Measurements from ENCODE around the gene RNF223. TPM values are rescaled to one million over a fixed set of nuclear protein-coding genes. Genes with fewer than 3 reads are reported as not detected.

RNF223 gene
- total RNA-seq, 1 experiment from 2014 or later: not detected

- H3K27me3 ChIP-seq (ENCODE audit: low read length): no peaks in the 10 kb centered on the region
- H2AFZ ChIP-seq (ENCODE audit: low read length): no peak overlapping the region
- no peaks in the 10 kb centered on the region for H3K4me1 ChIP-seq (ENCODE audit: low read length)
- H3K9me3 ChIP-seq (ENCODE audit: low read length): no peaks in the 10 kb centered on the region
- no peaks in the 10 kb centered on the region for H3K9me2 ChIP-seq (replicated peaks; ENCODE audit: insufficient read depth, low read length)
- no peaks in the 10 kb centered on the region for H4K20me1 ChIP-seq (ENCODE audit: insufficient read depth, low read depth, low read length)
- no peak for DNase-seq
- H3K36me3 ChIP-seq (ENCODE audit: insufficient read depth, low read length): no peaks in the 10 kb centered on the region
- H3K4me3 ChIP-seq (ENCODE audit: low read length): no peak overlapping the region
- no peak overlapping the region for H3K9ac ChIP-seq (ENCODE audit: low read length)
- H3K79me2 ChIP-seq (ENCODE audit: low read length): no peaks in the 10 kb centered on the region
- H3K4me2 ChIP-seq (ENCODE audit: low read depth, low read length, poor library complexity, severe bottlenecking): no peak overlapping the region
- no peak overlapping the region for H3K27ac ChIP-seq (ENCODE audit: low read length)
Measured at GRCh38 chr1:1072849-1073742, 1.0 kb downstream of the RNF223 start.

- no peaks in the 10 kb centered on the region for H3K79me2 ChIP-seq (ENCODE audit: low read length)
- H3K9me3 ChIP-seq (ENCODE audit: low read length): no peaks in the 10 kb centered on the region
- no peak overlapping the region for H3K9ac ChIP-seq (ENCODE audit: low read length)
- H3K27me3 ChIP-seq (ENCODE audit: low read length): no peaks in the 10 kb centered on the region
- H3K9me2 ChIP-seq (replicated peaks; ENCODE audit: insufficient read depth, low read length): no peaks in the 10 kb centered on the region
- no peak overlapping the region for H3K4me3 ChIP-seq (ENCODE audit: low read length)
- no peak overlapping the region for H2AFZ ChIP-seq (ENCODE audit: low read length)
- H3K36me3 ChIP-seq (ENCODE audit: insufficient read depth, low read length): no peaks in the 10 kb centered on the region
- no peak overlapping the region for H3K27ac ChIP-seq (ENCODE audit: low read length)
- no peak for DNase-seq
- H3K4me2 ChIP-seq (ENCODE audit: low read depth, low read length, poor library complexity, severe bottlenecking): no peak overlapping the region
- no peaks in the 10 kb centered on the region for H3K4me1 ChIP-seq (ENCODE audit: low read length)
- no peaks in the 10 kb centered on the region for H4K20me1 ChIP-seq (ENCODE audit: insufficient read depth, low read depth, low read length)
Measured at GRCh38 chr1:1072299-1072848, 1.7 kb downstream of the RNF223 start.

DNA sequence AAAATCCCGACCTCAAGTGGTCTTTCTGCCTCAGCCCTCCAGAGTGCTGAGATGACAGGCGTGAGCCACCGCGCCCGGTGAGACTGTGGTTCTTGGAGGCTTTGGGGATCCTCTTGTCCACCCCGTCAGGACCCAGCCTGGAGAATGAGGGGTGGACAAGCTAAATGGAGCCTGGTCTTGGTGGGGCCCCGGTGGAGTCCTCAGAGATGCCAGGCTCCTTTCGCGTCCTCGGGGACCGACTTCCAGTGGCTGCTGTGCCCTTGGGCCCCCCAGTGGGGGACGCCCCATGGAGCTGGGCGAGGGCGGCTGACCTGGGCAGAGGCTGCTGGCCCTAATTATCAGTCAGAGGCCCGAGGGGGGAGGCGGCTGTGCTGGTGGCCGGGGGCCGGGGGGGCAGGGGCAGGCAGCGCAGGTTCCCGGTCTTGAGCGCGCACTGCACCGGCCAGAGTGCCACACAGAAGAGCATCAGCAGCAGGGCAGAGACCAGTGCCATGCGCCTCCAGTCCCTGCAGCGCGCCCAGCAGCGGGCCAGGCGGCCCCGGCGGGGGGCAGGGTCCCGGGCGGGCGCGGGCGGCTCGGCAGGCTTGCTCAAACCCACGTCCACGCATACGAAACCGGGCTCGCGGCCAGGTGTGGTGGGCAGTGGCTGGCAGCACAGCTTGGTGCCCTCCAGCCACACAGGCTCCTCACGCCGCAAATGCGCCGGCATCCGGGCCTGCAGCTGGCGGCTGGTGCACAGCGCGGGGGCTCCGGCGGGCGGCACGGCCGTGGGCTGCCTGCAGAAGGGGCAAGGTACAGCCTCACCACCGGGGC, 2.4 kb downstream of the RNF223 start:
- Histone ChIP-seq H3K4me2 (ENCODE audit: low read depth, low read length, poor library complexity, severe bottlenecking) (no peak overlapping the region), H3K9me2 (replicated peaks; ENCODE audit: insufficient read depth, low read length) (no peaks in the 10 kb centered on the region), H3K27me3 (ENCODE audit: low read length) (no peaks in the 10 kb centered on the region), H3K36me3 (ENCODE audit: insufficient read depth, low read length) (no peaks in the 10 kb centered on the region), H3K9ac (ENCODE audit: low read length) (no peak overlapping the region), H3K4me1 (ENCODE audit: low read length) (no peaks in the 10 kb centered on the region; the same call in 1 of the 2 replicates), H3K9me3 (ENCODE audit: low read length) (no peaks in the 10 kb centered on the region), H3K27ac (ENCODE audit: low read length) (no peak overlapping the region), H2AFZ (ENCODE audit: low read length) (no peak overlapping the region), H3K79me2 (ENCODE audit: low read length) (no peaks in the 10 kb centered on the region), H4K20me1 (ENCODE audit: insufficient read depth, low read depth, low read length) (no peaks in the 10 kb centered on the region), H3K4me3 (ENCODE audit: low read length) (no peak overlapping the region)
- DNase-seq: no peak

GRCh38 chr1:1069711-1070676, 4.1 kb downstream of the RNF223 start:
- no peak overlapping the region for H3K4me2 ChIP-seq (ENCODE audit: low read depth, low read length, poor library complexity, severe bottlenecking)
- no peak overlapping the region for H3K4me3 ChIP-seq (ENCODE audit: low read length)
- H3K79me2 ChIP-seq (ENCODE audit: low read length): no peaks in the 10 kb centered on the region
- H3K36me3 ChIP-seq (ENCODE audit: insufficient read depth, low read length): no peaks in the 10 kb centered on the region
- H2AFZ ChIP-seq (ENCODE audit: low read length): no peak overlapping the region
- H3K27ac ChIP-seq (ENCODE audit: low read length): no peak overlapping the region
- no peak for DNase-seq
- no peaks in the 10 kb centered on the region for H3K9me2 ChIP-seq (replicated peaks; ENCODE audit: insufficient read depth, low read length)
- no peaks in the 10 kb centered on the region for H3K9me3 ChIP-seq (ENCODE audit: low read length)
- H4K20me1 ChIP-seq (ENCODE audit: insufficient read depth, low read depth, low read length): no peaks in the 10 kb centered on the region
- no peaks in the 10 kb centered on the region for H3K27me3 ChIP-seq (ENCODE audit: low read length)
- H3K4me1 ChIP-seq (ENCODE audit: low read length): no peaks in the 10 kb centered on the region; the same call in 1 of the 2 replicates
- no peak overlapping the region for H3K9ac ChIP-seq (ENCODE audit: low read length)

GRCh38 chr1:1069056-1069710, 4.9 kb downstream of the RNF223 start:
- Histone ChIP-seq H3K4me2 (ENCODE audit: low read depth, low read length, poor library complexity, severe bottlenecking) (no peak overlapping the region), H2AFZ (ENCODE audit: low read length) (no peak overlapping the region), H3K36me3 (ENCODE audit: insufficient read depth, low read length) (no peaks in the 10 kb centered on the region), H3K79me2 (ENCODE audit: low read length) (no peaks in the 10 kb centered on the region), H3K9me3 (ENCODE audit: low read length) (no peaks in the 10 kb centered on the region), H3K4me1 (ENCODE audit: low read length) (peaks cover 2% of the 10 kb centered on the region), H4K20me1 (ENCODE audit: insufficient read depth, low read depth, low read length) (0 out of 2 replicates have a peak, but pooled peaks cover 3% of the 10 kb centered on the region), H3K9ac (ENCODE audit: low read length) (no peak overlapping the region), H3K9me2 (replicated peaks; ENCODE audit: insufficient read depth, low read length) (no peaks in the 10 kb centered on the region), H3K27ac (ENCODE audit: low read length) (no peak overlapping the region), H3K27me3 (ENCODE audit: low read length) (no peaks in the 10 kb centered on the region), H3K4me3 (ENCODE audit: low read length) (no peak overlapping the region)
- no peak for DNase-seq

DNA sequence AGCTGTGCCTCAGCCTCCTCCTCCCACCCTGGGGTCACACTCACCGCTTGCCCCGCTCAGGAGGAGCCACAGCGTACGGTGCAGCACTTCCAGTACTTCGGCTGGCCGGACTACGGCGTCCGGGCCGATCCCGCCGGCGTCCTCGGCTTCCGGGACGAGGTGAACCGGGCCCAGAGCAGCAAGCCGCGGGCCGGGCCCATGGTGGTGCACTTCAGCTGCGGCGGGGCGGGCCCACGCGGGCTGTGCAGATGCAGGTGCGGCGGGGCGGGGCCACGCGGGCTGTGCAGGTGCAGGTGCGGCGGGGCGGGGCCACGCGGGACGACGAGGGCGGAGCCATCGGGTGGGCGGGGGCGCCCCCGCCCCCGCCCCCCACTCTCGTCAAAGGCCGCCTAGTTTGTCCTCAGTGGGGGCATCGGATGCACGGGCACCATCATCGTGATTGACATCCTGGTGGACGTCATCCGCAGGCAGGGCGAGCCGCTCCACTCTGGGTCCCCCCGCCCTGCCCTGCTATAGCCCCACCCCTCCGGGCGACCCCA, 5.5 kb downstream of the RNF223 start:
- H4K20me1 ChIP-seq (ENCODE audit: insufficient read depth, low read depth, low read length): 0 out of 2 replicates have a peak, but pooled peaks cover 6% of the 10 kb centered on the region
- H3K9ac ChIP-seq (ENCODE audit: low read length): no peak overlapping the region
- H3K4me2 ChIP-seq (ENCODE audit: low read depth, low read length, poor library complexity, severe bottlenecking): no peak overlapping the region
- no peaks in the 10 kb centered on the region for H3K27me3 ChIP-seq (ENCODE audit: low read length)
- H3K79me2 ChIP-seq (ENCODE audit: low read length): no peaks in the 10 kb centered on the region
- H2AFZ ChIP-seq (ENCODE audit: low read length): no peak overlapping the region
- no peak overlapping the region for H3K4me3 ChIP-seq (ENCODE audit: low read length)
- H3K9me2 ChIP-seq (replicated peaks; ENCODE audit: insufficient read depth, low read length): no peaks in the 10 kb centered on the region
- DNase-seq: no peak
- H3K4me1 ChIP-seq (ENCODE audit: low read length): peaks cover 5% of the 10 kb centered on the region
- no peaks in the 10 kb centered on the region for H3K9me3 ChIP-seq (ENCODE audit: low read length)
- no peaks in the 10 kb centered on the region for H3K36me3 ChIP-seq (ENCODE audit: insufficient read depth, low read length)
- H3K27ac ChIP-seq (ENCODE audit: low read length): no peak overlapping the region

- no peaks in the 10 kb centered on the region for H3K9me3 ChIP-seq (ENCODE audit: low read length)
- H3K4me3 ChIP-seq (ENCODE audit: low read length): no peak overlapping the region
- H3K79me2 ChIP-seq (ENCODE audit: low read length): no peaks in the 10 kb centered on the region
- H2AFZ ChIP-seq (ENCODE audit: low read length): no peak overlapping the region
- no peak for DNase-seq
- no peak overlapping the region for H3K4me2 ChIP-seq (ENCODE audit: low read depth, low read length, poor library complexity, severe bottlenecking)
- H3K27ac ChIP-seq (ENCODE audit: low read length): no peak overlapping the region
- H3K4me1 ChIP-seq (ENCODE audit: low read length): peaks cover 5% of the 10 kb centered on the region
- no peaks in the 10 kb centered on the region for H3K27me3 ChIP-seq (ENCODE audit: low read length)
- no peaks in the 10 kb centered on the region for H3K9me2 ChIP-seq (replicated peaks; ENCODE audit: insufficient read depth, low read length)
- 0 out of 2 replicates have a peak, but pooled peaks cover 6% of the 10 kb centered on the region for H4K20me1 ChIP-seq (ENCODE audit: insufficient read depth, low read depth, low read length)
- H3K36me3 ChIP-seq (ENCODE audit: insufficient read depth, low read length): no peaks in the 10 kb centered on the region
- no peak overlapping the region for H3K9ac ChIP-seq (ENCODE audit: low read length)
Measured at GRCh38 chr1:1067860-1068516, 6.1 kb downstream of the RNF223 start.
